Stomach (tissue), 9 donors: ENCODE results near the gene FIP1L1. TPM values are rescaled to one million over a fixed set of nuclear protein-coding genes. Genes with fewer than 3 reads are reported as not detected.

Experiments used
- DNase-seq, 2 donors: peaks; one replicate each; pipeline versions ENCODE4 v3.0.0 to v3.0.0-alpha.2; 2013 to 2019
- H3K27ac ChIP-seq, 5 donors: fragments of 200-600 bp in 4 of 5; sonication (generic) in 4 of 5; one replicate each; pipeline ENCODE4 v1.5.1; 2013 to 2019; ENCODE audit warnings: mild to moderate bottlenecking in 1 of 5, moderate library complexity in 1 of 5
- H3K27me3 ChIP-seq, 3 donors: fragments of 200-600 bp; sonication (generic); one replicate each; pipeline ENCODE4 v1.5.1; 2017 to 2019; ENCODE audit warnings: mixed run types in 1 of 3
- H3K36me3 ChIP-seq, 4 donors: fragments of 200-600 bp; sonication (generic); 1 replicate in 3 of 4; 2 replicates in 1 of 4; pipeline ENCODE4 v1.5.1; 2016 to 2019
- H3K4me1 ChIP-seq, 4 donors: fragments of 200-600 bp; sonication (generic); one replicate each; pipeline ENCODE4 v1.5.1; 2016 to 2019
- H3K4me3 ChIP-seq, 4 donors: fragments of 200-600 bp; sonication (generic) in 3 of 4; one replicate each; pipeline ENCODE4 v1.5.1; 2016 to 2019; ENCODE audit warnings: mild to moderate bottlenecking in 1 of 4
- H3K9me3 ChIP-seq, 4 donors: fragments of 200-600 bp; sonication (generic); one replicate each; pipeline ENCODE4 v1.5.1; 2016 to 2019
- CTCF ChIP-seq, 7 experiments: fragments of 450-650 bp in 4 of 7; fragments of 200-600 bp in 3 of 7; sonication (generic) in 3 of 7; IDR thresholded peaks; one replicate each; pipeline ENCODE4 v1.5.1; 2016 to 2019; ENCODE audit warnings: antibody characterized with exemption in 7 of 7, control low read depth in 2 of 7, mild to moderate bottlenecking in 1 of 7
- EP300 ChIP-seq: sonication (generic); formaldehyde crosslinking; IDR thresholded peaks from one replicate; pipeline ENCODE4 v1.6.1; 2017; ENCODE audit warnings: antibody characterized with exemption
- POLR2A ChIP-seq, 4 donors: fragments of 450-650 bp; IDR thresholded peaks; one replicate each; pipeline ENCODE4 v1.6.1; 2016; ENCODE audit warnings: antibody characterized with exemption in 4 of 4, control low read depth in 2 of 4, mild to moderate bottlenecking in 1 of 4, moderate library complexity in 1 of 4
- POLR2AphosphoS5 ChIP-seq, 3 donors: sonication (generic); formaldehyde crosslinking; IDR thresholded peaks; one replicate each; pipeline ENCODE4 v1.6.1; 2016; ENCODE audit warnings: antibody characterized with exemption in 3 of 3
- WGBS, 5 donors: extraction: QIAGEN DNeasy Blood & Tissue Kit in 3 of 5; methylation state at CpG; one replicate each; pipeline versions ENCODE4 v1.1.5 to v1.1.7; 2013 to 2018; 5-methylcytosine and 5-hydroxymethylcytosine counted together
- intact Hi-C: fragments of 100-400 bp; cut with DNase I; formaldehyde crosslinking; loops from one replicate; pipeline ENCODE4 v1.15.1; 2023; ENCODE audit warnings: low total_unique reads
- polyA plus RNA-seq, 3 donors: library from polyadenylated mRNA; stranded (reverse); fragments of 200-250 nt; gene quantifications; one replicate each; pipeline ENCODE4 v1.2.3, GENCODE V29; 2013
- total RNA-seq, 5 donors: library from RNA; depleted of rRNA; stranded (reverse); fragments of >200 nt; gene quantifications; one replicate each; pipeline versions ENCODE4 v1.1.0 to v1.2.3, GENCODE V29; 2014 to 2016
- donor health status: healthy with polysubstance abuse.
- donor health status: Bipolar disorder and iron deficiency.
- donor health status: healthy.

The FIP1L1 gene
- total and polyA plus RNA-seq, 8 donors = 19.9 to 91.1 (median 29.9) TPM

DNA sequence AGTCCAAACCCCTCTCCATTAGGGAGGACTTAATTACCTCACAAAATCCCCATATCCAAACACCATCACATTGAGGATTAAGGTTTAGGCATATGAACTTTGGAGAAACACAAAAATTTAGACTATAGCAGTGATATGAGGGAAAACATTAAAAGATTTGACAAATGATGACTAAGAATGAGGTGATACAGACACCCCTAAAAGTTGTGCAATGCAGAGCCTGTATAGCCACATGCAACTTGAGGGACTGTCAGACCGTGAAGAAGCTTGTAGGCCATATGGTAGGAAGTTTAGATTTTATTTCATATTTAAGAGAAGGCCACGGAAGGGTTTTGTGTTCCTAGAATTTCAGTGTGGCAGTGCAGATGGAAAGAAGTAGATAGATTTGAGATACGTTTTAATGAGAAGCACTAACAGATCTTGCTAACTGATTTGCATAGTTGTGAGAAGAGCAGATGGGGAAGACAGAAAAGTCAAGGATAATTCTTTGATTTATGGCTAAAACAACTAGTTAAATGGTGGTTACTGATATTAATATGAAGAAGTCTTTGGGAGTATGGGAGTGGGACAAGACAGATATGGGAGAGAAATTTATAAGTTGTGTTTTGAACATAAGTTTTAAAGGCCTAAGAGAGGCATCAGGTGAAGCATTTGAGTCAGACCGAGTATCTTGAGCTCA, 5.5 kb upstream of the FIP1L1 start:
- H3K27me3 ChIP-seq = peaks cover 0 to 30% (median 0%) of the 10 kb centered on the region in 3 donors
- H3K4me1 ChIP-seq = peaks cover 0 to 9% (median 4%) of the 10 kb centered on the region in 4 donors
- no peak for DNase-seq
- intact Hi-C loops = no loop called here
- H3K36me3 ChIP-seq = no peaks in the 10 kb centered on the region
- H3K9me3 ChIP-seq = no peaks in the 10 kb centered on the region
- 81 to 89% (median 84%) methylated on average over 4 of the region's 4 CpGs for WGBS, 5 donors
- no peak overlapping the region for H3K27ac ChIP-seq
- no peak overlapping the region for H3K4me3 ChIP-seq
- TF ChIP-seq CTCF (IDR thresholded peaks at IDR 0.05) (no peak), POLR2A (IDR thresholded peaks at IDR 0.05) (no peak), EP300 (no peak), POLR2AphosphoS5 (IDR thresholded peaks at IDR 0.05) (no peak)

DNA sequence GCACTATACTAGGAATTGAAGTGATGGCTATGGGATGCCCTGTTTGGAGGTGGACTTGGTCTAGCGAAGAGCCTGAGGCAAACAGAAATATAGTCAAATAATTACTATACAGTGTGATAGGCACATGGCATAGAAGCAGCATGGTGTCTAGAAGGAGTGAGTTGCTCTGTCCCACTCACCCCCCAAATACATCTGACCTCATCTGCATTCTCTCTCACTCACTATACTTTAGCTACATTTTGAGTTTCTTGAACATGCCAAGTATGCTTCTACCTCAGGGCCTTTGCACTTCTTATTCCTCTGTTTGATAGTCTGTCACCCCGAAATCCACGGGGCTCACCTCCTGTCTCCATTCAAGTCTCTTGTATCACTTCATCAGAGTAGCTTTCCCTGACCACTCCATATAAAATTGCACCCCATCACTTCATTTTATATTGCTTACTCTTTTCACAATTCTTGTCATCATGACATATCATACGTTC, 2.6 kb upstream of the FIP1L1 start:
- Histone ChIP-seq H3K27me3 (peaks cover 0 to 21% (median 0%) of the 10 kb centered on the region in 3 donors), H3K4me3 (no peak overlapping the region), H3K36me3 (no peaks in the 10 kb centered on the region), H3K27ac (no peak overlapping the region), H3K9me3 (no peaks in the 10 kb centered on the region), H3K4me1 (peaks cover 15 to 23% (median 22%) of the 10 kb centered on the region in 4 donors)
- no peak for TF ChIP-seq POLR2AphosphoS5 (IDR thresholded peaks at IDR 0.05)
- TF ChIP-seq POLR2A (IDR thresholded peaks at IDR 0.05) = no peak
- no peak for TF ChIP-seq CTCF (IDR thresholded peaks at IDR 0.05)
- no peak for TF ChIP-seq EP300
- intact Hi-C loops = no loop called here
- whole genome bisulfite sequencing, 5 donors = 73 to 87% (median 75%) methylated on average over 4 of the region's 4 CpGs
- no peak for DNase-seq

- Histone ChIP-seq H3K4me3 (peak overlapping the region; percentile 89 to 98 (median 92)), H3K27ac (peak overlapping the region in 4 of 5 donors; percentile 91 to 95 (median 92)), H3K4me1 (peaks cover 15 to 41% (median 33%) of the 10 kb centered on the region in 4 donors), H3K9me3 (no peaks in the 10 kb centered on the region), H3K27me3 (peaks cover 0 to 7% (median 0%) of the 10 kb centered on the region in 3 donors), H3K36me3 (peaks cover 0 to under 1% (median 0%) of the 10 kb centered on the region in 4 donors)
- peak in 1 of 2 donors; percentile 16 for DNase-seq
- WGBS, 5 donors = 45 to 65% (median 61%) methylated on average over 5 of the region's 5 CpGs
- intact Hi-C loops = no loop called here
- TF ChIP-seq CTCF (IDR thresholded peaks at IDR 0.05) = no peak
- no peak for TF ChIP-seq EP300
- TF ChIP-seq POLR2AphosphoS5 (IDR thresholded peaks at IDR 0.05) = no peak
- TF ChIP-seq POLR2A (IDR thresholded peaks at IDR 0.05) = no peak
Observed at GRCh38 chr4:53376900-53377299, 541 bp upstream of the FIP1L1 start.

GRCh38 chr4:53378171-53378482, 686 bp downstream of the FIP1L1 start:
- no peak for TF ChIP-seq EP300
- no peak for TF ChIP-seq POLR2A (IDR thresholded peaks at IDR 0.05)
- no peak for TF ChIP-seq POLR2AphosphoS5 (IDR thresholded peaks at IDR 0.05)
- no peak for TF ChIP-seq CTCF (IDR thresholded peaks at IDR 0.05)
- Histone ChIP-seq H3K27ac (peak overlapping the region; percentile 91 to 95 (median 92)), H3K27me3 (no peaks in the 10 kb centered on the region), H3K36me3 (peaks cover 7 to 13% (median 10%) of the 10 kb centered on the region in 4 donors), H3K9me3 (no peaks in the 10 kb centered on the region), H3K4me3 (peak overlapping the region; percentile 89 to 98 (median 92)), H3K4me1 (peaks cover 15 to 41% (median 34%) of the 10 kb centered on the region in 4 donors)
- WGBS, 5 donors = 0 to 1% (median 0%) methylated on average over 10 of the region's 10 CpGs
- intact Hi-C loops = no loop called here
- DNase-seq = no peak
